VCaP (cell line): ENCODE measurements around the gene DIP2C.
"Not testable (repeated sequence)": the region's sequence is repeated elsewhere in the genome, so short reads cannot be mapped to it uniquely, and the experiment has no call there.

ENCODE experiments used
- H3K27ac ChIP-seq: fragments of 450-650 bp; 2 replicates; pipeline ENCODE4 v1.5.1; 2017
- TF ChIP-seq, protein P1 (sequence below): fragments of 450-650 bp; conservative IDR thresholded peaks from 2 replicates; pipeline ENCODE4 v1.5.1; 2017; ENCODE audit warnings: mild to moderate bottlenecking, moderate library complexity

Gene DIP2C

DNA sequence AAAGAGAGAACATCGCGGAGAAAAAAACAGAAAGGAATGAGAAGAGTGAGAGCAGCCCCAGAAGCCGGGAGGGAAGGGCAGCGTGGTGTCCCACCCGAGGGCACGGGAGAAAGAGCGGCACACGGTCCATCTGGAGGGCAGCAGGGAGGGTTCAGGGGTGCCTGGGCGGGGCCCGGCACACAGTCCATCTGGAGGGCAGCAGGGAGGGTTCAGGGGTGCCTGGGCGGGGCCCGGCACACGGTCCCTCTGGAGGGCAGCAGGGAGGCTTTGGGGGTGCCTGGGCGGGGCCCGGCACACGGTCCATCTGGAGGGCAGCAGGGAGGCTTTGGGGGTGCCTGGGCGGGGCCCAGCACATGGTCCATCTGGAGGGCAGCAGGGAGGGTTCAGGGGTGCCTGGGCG is 381.8 kb downstream of the DIP2C start:
- TF ChIP-seq, protein P1, sequence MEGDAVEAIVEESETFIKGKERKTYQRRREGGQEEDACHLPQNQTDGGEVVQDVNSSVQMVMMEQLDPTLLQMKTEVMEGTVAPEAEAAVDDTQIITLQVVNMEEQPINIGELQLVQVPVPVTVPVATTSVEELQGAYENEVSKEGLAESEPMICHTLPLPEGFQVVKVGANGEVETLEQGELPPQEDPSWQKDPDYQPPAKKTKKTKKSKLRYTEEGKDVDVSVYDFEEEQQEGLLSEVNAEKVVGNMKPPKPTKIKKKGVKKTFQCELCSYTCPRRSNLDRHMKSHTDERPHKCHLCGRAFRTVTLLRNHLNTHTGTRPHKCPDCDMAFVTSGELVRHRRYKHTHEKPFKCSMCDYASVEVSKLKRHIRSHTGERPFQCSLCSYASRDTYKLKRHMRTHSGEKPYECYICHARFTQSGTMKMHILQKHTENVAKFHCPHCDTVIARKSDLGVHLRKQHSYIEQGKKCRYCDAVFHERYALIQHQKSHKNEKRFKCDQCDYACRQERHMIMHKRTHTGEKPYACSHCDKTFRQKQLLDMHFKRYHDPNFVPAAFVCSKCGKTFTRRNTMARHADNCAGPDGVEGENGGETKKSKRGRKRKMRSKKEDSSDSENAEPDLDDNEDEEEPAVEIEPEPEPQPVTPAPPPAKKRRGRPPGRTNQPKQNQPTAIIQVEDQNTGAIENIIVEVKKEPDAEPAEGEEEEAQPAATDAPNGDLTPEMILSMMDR: no peak
- no peak overlapping the region for H3K27ac ChIP-seq

GRCh38 chr10:306675-307185 is 382.7 kb downstream of the DIP2C start:
- no peak overlapping the region for H3K27ac ChIP-seq
- TF ChIP-seq, protein P1: no peak

- H3K27ac ChIP-seq: no peak overlapping the region
- TF ChIP-seq, protein P1: no peak
Measured at GRCh38 chr10:306007-306674, 383.3 kb downstream of the DIP2C start.

DNA sequence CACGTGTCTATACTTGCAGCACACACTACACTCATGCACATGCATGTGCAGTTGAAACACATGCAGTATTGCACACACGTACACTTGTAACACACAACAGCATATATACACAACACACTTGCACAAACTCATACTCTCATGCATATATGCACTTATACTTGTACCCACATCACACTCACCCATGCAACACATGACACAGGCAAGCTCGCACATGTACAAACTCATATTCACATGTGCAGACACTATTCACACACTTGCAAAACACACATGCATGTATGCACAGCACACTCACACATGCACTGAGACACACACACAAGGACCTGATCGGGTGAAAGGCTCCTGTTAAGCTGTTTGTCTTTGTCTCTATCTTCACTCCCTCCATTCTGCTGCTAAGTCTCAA is 384.4 kb downstream of the DIP2C start:
- no peak overlapping the region for H3K27ac ChIP-seq

DNA sequence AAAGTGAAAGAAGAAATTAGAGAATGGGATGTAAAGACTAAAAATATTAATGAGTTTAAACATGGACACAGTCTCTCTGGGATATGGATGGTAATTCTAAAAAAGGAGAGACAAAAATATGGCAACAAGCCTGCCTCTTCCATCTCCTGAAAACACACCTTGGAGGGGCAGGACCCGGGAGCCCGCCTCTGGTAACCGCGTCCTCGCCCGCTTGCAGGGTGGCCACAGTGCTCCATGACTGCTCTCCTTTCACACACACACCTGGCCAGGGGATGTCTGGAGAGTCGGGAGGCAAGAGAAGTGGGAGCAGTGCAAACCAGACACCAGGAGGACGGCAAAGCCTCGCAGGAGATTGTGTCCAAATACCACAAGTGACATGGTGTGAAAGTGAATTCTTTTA is 387.9 kb downstream of the DIP2C start:
- TF ChIP-seq, protein P1: no peak
- H3K27ac ChIP-seq: no peak overlapping the region

More for the DNA sequence above, 384.4 kb downstream of the DIP2C start:
- TF ChIP-seq, protein P1: no peak

GRCh38 chr10:300580-300979 is 388.9 kb downstream of the DIP2C start:
- H3K27ac ChIP-seq: not testable (repeated sequence)

- TF ChIP-seq, protein P1: no peak
- no peak overlapping the region for H3K27ac ChIP-seq
Measured at GRCh38 chr10:299969-300368, 389.5 kb downstream of the DIP2C start.

- TF ChIP-seq, protein P1: no peak
- no peak overlapping the region for H3K27ac ChIP-seq
Measured at GRCh38 chr10:299512-299911, 390.0 kb downstream of the DIP2C start.
